H1 (cell line): ENCODE results near the gene TOR1AIP1. TPM values are rescaled to one million over a fixed set of nuclear protein-coding genes. Genes with fewer than 3 reads are reported as not detected.

ENCODE experiments used
- CTCF ChIA-PET: fragments of 300-600 bp; sonication (Branson Sonifier 250); formaldehyde crosslinking; loops from one replicate; lab custom pipeline; 2021; ENCODE audit not compliant: partially characterized antibody; lab: Charles Lee
- POLR2A ChIA-PET: fragments of 300-600 bp; sonication (Branson Sonifier 250); formaldehyde crosslinking; loops from one replicate; lab custom pipeline; 2021; ENCODE audit warnings: inconsistent platforms; ENCODE audit not compliant: partially characterized antibody; lab: Charles Lee
- DNase-seq, 2 experiments: peaks; one replicate each; pipeline versions ENCODE4 v3.0.0 to v3.0.0-alpha.2; 2010 to 2022; ENCODE audit warnings: low spot score in 2 of 2, low read depth in 1 of 2, mixed read lengths in 1 of 2
- FAIRE-seq: peaks from 2 replicates; lab custom pipeline; 2011; peaks lifted over from hg19 to GRCh38; lab: Jason Lieb, UNC
- H2AFZ ChIP-seq: 2 replicates; pipeline ENCODE4 v1.8.1; 2012; ENCODE audit warnings: low read length, inconsistent platforms
- H2AK5ac ChIP-seq: 2 replicates; pipeline ENCODE4 v1.6.1; 2013; ENCODE audit warnings: low read depth, low read length
- H2BK120ac ChIP-seq: replicated peaks from 2 replicates; pipeline ENCODE3; 2013; ENCODE audit warnings: low read depth, low read length, inconsistent platforms
- H2BK12ac ChIP-seq: 2 replicates; pipeline ENCODE4 v1.6.1; 2013; ENCODE audit warnings: low read depth, low read length
- H2BK15ac ChIP-seq: 2 replicates; pipeline ENCODE4 v1.6.1; 2013; ENCODE audit warnings: low read length
- H2BK20ac ChIP-seq: 2 replicates; pipeline ENCODE4 v1.6.1; 2013; ENCODE audit warnings: low read length
- H2BK5ac ChIP-seq: 2 replicates; pipeline ENCODE4 v1.6.1; 2013; ENCODE audit warnings: low read depth, low read length
- H3K14ac ChIP-seq: 2 replicates; pipeline ENCODE4 v1.6.1; 2013; ENCODE audit warnings: inconsistent platforms; ENCODE audit not compliant: insufficient read length
- H3K18ac ChIP-seq: 2 replicates; pipeline ENCODE4 v1.6.1; 2013; ENCODE audit warnings: low read length; ENCODE audit errors: extremely low read depth
- H3K23ac ChIP-seq: 2 replicates; pipeline ENCODE4 v1.6.1; 2013; ENCODE audit warnings: inconsistent platforms; ENCODE audit not compliant: insufficient read length
- H3K23me2 ChIP-seq: 2 replicates; pipeline ENCODE4 v1.6.1; 2013; ENCODE audit warnings: low read depth, low read length
- H3K27ac ChIP-seq: 2 replicates; pipeline ENCODE4 v1.6.1; 2011; ENCODE audit warnings: low read depth, low read length, inconsistent platforms
- H3K27me3 ChIP-seq, 4 experiments: replicated peaks in 1 of 4; 1 replicate in 1 of 4; 2 replicates in 3 of 4; pipeline versions ENCODE4 v1.6.1 to v1.8.1; 2011 to 2013; ENCODE audit warnings: low read length in 3 of 4, mild to moderate bottlenecking in 3 of 4, inconsistent platforms in 2 of 4, mixed read lengths in 2 of 4, moderate library complexity in 1 of 4; ENCODE audit not compliant: control insufficient read depth in 3 of 4, insufficient read depth in 3 of 4; ENCODE audit errors: extremely low read depth in 1 of 4
- H3K36me3 ChIP-seq, 4 experiments: 2 replicates each; pipeline versions ENCODE4 v1.6.1 to v1.8.1; 2011 to 2013; ENCODE audit warnings: mild to moderate bottlenecking in 4 of 4, low read length in 3 of 4, moderate library complexity in 2 of 4, control low read depth in 1 of 4, inconsistent platforms in 1 of 4; ENCODE audit not compliant: insufficient read depth in 4 of 4, control insufficient read depth in 2 of 4
- H3K4ac ChIP-seq: replicated peaks from 2 replicates; pipeline ENCODE3; 2013; ENCODE audit warnings: low read length, low read depth, mixed read lengths, inconsistent platforms; ENCODE audit not compliant: insufficient read length
- H3K4me1 ChIP-seq, 4 experiments: replicated peaks in 1 of 4; 1 replicate in 1 of 4; 2 replicates in 3 of 4; pipeline versions ENCODE4 v1.6.1 to v1.8.1; 2011 to 2013; ENCODE audit warnings: low read length in 3 of 4, inconsistent platforms in 2 of 4, mixed read lengths in 1 of 4; ENCODE audit not compliant: insufficient read depth in 4 of 4, control insufficient read depth in 3 of 4
- H3K4me2 ChIP-seq, 2 experiments: 2 replicates each; pipeline versions ENCODE4 v1.6.1 to v1.8.1; 2011 to 2013; ENCODE audit warnings: low read depth in 2 of 2, low read length in 2 of 2, control low read depth in 1 of 2, inconsistent platforms in 1 of 2, mild to moderate bottlenecking in 1 of 2; ENCODE audit not compliant: insufficient read depth in 1 of 2
- H3K4me3 ChIP-seq, 4 experiments: fragments of 200-600, 300-600 bp in 1 of 4; sonication (generic), shearing (Covaris generic), sonication (Bioruptor Twin) in 1 of 4; 2 replicates each; pipeline versions ENCODE4 v1.5.1 to v1.8.1; 2011 to 2016; ENCODE audit warnings: low read length in 4 of 4, low read depth in 3 of 4, control low read depth in 2 of 4, inconsistent platforms in 2 of 4, mild to moderate bottlenecking in 2 of 4, mixed read lengths in 1 of 4, moderate library complexity in 1 of 4; ENCODE audit not compliant: insufficient read depth in 2 of 4; ENCODE audit errors: extremely low read depth in 1 of 4
- H3K56ac ChIP-seq: replicated peaks from 2 replicates; pipeline ENCODE3; 2013; ENCODE audit warnings: low read depth, mild to moderate bottlenecking, mixed read lengths, low read length, inconsistent platforms; ENCODE audit not compliant: insufficient read length
- H3K79me1 ChIP-seq: 2 replicates; pipeline ENCODE4 v1.6.1; 2013; ENCODE audit warnings: low read depth, low read length, control low read depth
- H3K79me2 ChIP-seq, 2 experiments: 2 replicates each; pipeline versions ENCODE4 v1.6.1 to v1.8.1; 2012 to 2013; ENCODE audit warnings: low read length in 2 of 2, mild to moderate bottlenecking in 2 of 2, inconsistent platforms in 1 of 2; ENCODE audit not compliant: insufficient read depth in 2 of 2, control insufficient read depth in 1 of 2
- H3K9ac ChIP-seq, 4 experiments: replicated peaks in 1 of 4; 1 replicate in 1 of 4; 2 replicates in 3 of 4; pipeline versions ENCODE4 v1.6.1 to v1.8.1; 2011 to 2013; ENCODE audit warnings: low read depth in 3 of 4, low read length in 3 of 4, control low read depth in 2 of 4, mild to moderate bottlenecking in 2 of 4, moderate library complexity in 2 of 4, inconsistent platforms in 1 of 4; ENCODE audit errors: extremely low read depth in 1 of 4
- H3K9me3 ChIP-seq, 2 experiments: 2 replicates each; pipeline versions ENCODE4 v1.6.1 to v1.8.1; 2012 to 2013; ENCODE audit warnings: mild to moderate bottlenecking in 2 of 2, moderate library complexity in 2 of 2, control low read depth in 1 of 2, inconsistent platforms in 1 of 2, low read depth in 1 of 2, low read length in 1 of 2, mixed read lengths in 1 of 2; ENCODE audit not compliant: insufficient read depth in 2 of 2
- H4K20me1 ChIP-seq, 2 experiments: replicated peaks in 1 of 2; 2 replicates each; pipeline versions ENCODE3 to v1.8.1; 2011 to 2013; ENCODE audit warnings: inconsistent platforms in 2 of 2, low read length in 2 of 2, mild to moderate bottlenecking in 1 of 2; ENCODE audit not compliant: insufficient read depth in 2 of 2, control insufficient read depth in 1 of 2
- H4K5ac ChIP-seq: 2 replicates; pipeline ENCODE4 v1.6.1; 2013; ENCODE audit warnings: low read length, low read depth, mixed read lengths, inconsistent platforms; ENCODE audit not compliant: insufficient read length
- H4K8ac ChIP-seq: 2 replicates; pipeline ENCODE4 v1.8.0; 2013; ENCODE audit warnings: mild to moderate bottlenecking, moderate library complexity, low read length, inconsistent platforms; ENCODE audit not compliant: insufficient read depth; ENCODE audit errors: extremely low read depth
- H4K91ac ChIP-seq: replicated peaks from 2 replicates; pipeline ENCODE3; 2013; ENCODE audit warnings: low read length, mixed read lengths, inconsistent platforms; ENCODE audit not compliant: insufficient read length
- CBX8 ChIP-seq: fragments of 300-800, 300-1000 bp; sonication (generic); IDR thresholded peaks from 2 replicates; pipeline ENCODE4 v1.7.1; 2016; ENCODE audit warnings: low read depth, low read length, borderline replicate concordance
- CHD1 ChIP-seq: IDR thresholded peaks from 2 replicates; pipeline ENCODE4 v1.6.1; 2012; ENCODE audit warnings: low read depth, low read length, improper control_type of control experiment
- FOSL1 ChIP-seq: IDR thresholded peaks from 2 replicates; pipeline ENCODE4 v1.6.1; 2011; ENCODE audit warnings: mild to moderate bottlenecking, low read depth, low read length, moderate library complexity; ENCODE audit not compliant: insufficient read depth
- POLR2A ChIP-seq, 2 experiments: IDR thresholded peaks; 1 replicate in 1 of 2; 2 replicates in 1 of 2; pipeline ENCODE4 v1.6.1; 2011; ENCODE audit warnings: low read depth in 2 of 2, low read length in 2 of 2, mild to moderate bottlenecking in 2 of 2; ENCODE audit errors: control extremely low read depth in 1 of 2
- SIX5 ChIP-seq: IDR thresholded peaks from 2 replicates; pipeline ENCODE4 v1.6.1; 2011; ENCODE audit warnings: mild to moderate bottlenecking, low read depth, low read length
- TCF12 ChIP-seq: IDR thresholded peaks from 2 replicates; pipeline ENCODE4 v1.6.1; 2011; ENCODE audit warnings: low read depth, mild to moderate bottlenecking, low read length
- WGBS, 2 experiments: shearing (Covaris generic) in 1 of 2; methylation state at CpG; one replicate each; pipeline versions ENCODE4 v1.1.6 to v1.1.7; 2013 to 2015; ENCODE audit warnings: low lambda C conversion rate in 2 of 2, mixed read lengths in 2 of 2, inconsistent platforms in 1 of 2, low coverage in 1 of 2, missing lambda C conversion rate in 1 of 2; ENCODE audit not compliant: insufficient replicate concordance in 2 of 2, insufficient coverage in 1 of 2, insufficient read length in 1 of 2; ENCODE audit errors: extremely low coverage in 1 of 2, missing lambda C conversion rate in 1 of 2; 5-methylcytosine and 5-hydroxymethylcytosine counted together
- polyA plus RNA-seq, 7 experiments: library from polyadenylated mRNA; depleted of rRNA in 3 of 7; stranded (reverse) in 5 of 7; unstranded in 2 of 7; fragments of >200 nt in 5 of 7; fragments of 200-250 nt in 2 of 7; gene quantifications; 1 replicate in 5 of 7; 2 replicates in 1 of 7; 4 replicates in 1 of 7; pipeline versions ENCODE4 v1.2.1 to v1.2.3, GENCODE V29; 2011 to 2013; ENCODE audit warnings: missing spikeins in 2 of 7, mixed read lengths in 2 of 7
- total RNA-seq: library from RNA; stranded (reverse); fragmentation: NEBNext Ultra II Directional; extraction: Animal tissue kit (Norgen Biotek cat#: 25700); gene quantifications from 2 replicates; pipeline ENCODE4 v1.2.1, GENCODE V29; 2021

TOR1AIP1 gene
- total and polyA plus RNA-seq, 2 of the 8 experiments (the other 6 are each of a cell fraction or from before 2014, with no cell fraction given): 5.7 to 22.8 TPM

- DNase-seq: no peak
- no peak overlapping the region for H3K9ac ChIP-seq
- H2BK120ac ChIP-seq: no peak overlapping the region
- ChIA-PET CTCF (interaction anchor here (0.9 to 1.4 kb wide), 2 partner anchors 96 to 101 kb away, joined by 3 to 4 read pairs; no protein-coding TSS in a partner anchor), POLR2A (no interaction called here)
- H3K79me2 ChIP-seq: no peaks in the 10 kb centered on the region
- H3K4me1 ChIP-seq: no peaks in the 10 kb centered on the region
- H3K4me2 ChIP-seq: no peak overlapping the region
- H3K23ac ChIP-seq: no peak overlapping the region
- H2BK20ac ChIP-seq: no peak overlapping the region
- H3K27ac ChIP-seq: no peak overlapping the region
- H3K4me3 ChIP-seq: no peak overlapping the region
- no peak overlapping the region for H3K56ac ChIP-seq
- H3K14ac ChIP-seq: no peak overlapping the region
- no peak for FAIRE-seq
- H4K20me1 ChIP-seq: peaks cover 0 to 1% of the 10 kb centered on the region in 2 experiments
- H2AK5ac ChIP-seq: no peak overlapping the region
- no peaks in the 10 kb centered on the region for H3K27me3 ChIP-seq
- no peak overlapping the region for H3K18ac ChIP-seq
- H4K8ac ChIP-seq: no peak overlapping the region
- no peak overlapping the region for H3K4ac ChIP-seq
- H4K91ac ChIP-seq: no peak overlapping the region
- H4K5ac ChIP-seq: no peak overlapping the region
- no peak overlapping the region for H2AFZ ChIP-seq
- no peaks in the 10 kb centered on the region for H3K79me1 ChIP-seq
- H3K36me3 ChIP-seq: peaks cover 0 to 5% (median 2%) of the 10 kb centered on the region in 4 experiments; a peak in 4 of 8 replicates
- H2BK15ac ChIP-seq: no peak overlapping the region
- H2BK5ac ChIP-seq: no peak overlapping the region
- WGBS, 2 experiments: 81% methylated on average over 1 of the region's 1 CpG; no CpG with 5 or more reads in 1 of the 2 experiments
- no peak overlapping the region for H2BK12ac ChIP-seq
- no peaks in the 10 kb centered on the region for H3K9me3 ChIP-seq
- no peaks in the 10 kb centered on the region for H3K23me2 ChIP-seq
- TF ChIP-seq FOSL1 (no peak), CBX8 (no peak), POLR2A (IDR thresholded peaks at IDR 0.05; ENCODE audit: control extremely low read depth in 1 of 2, low read depth in 2 of 2, low read length in 2 of 2) (no peak), TCF12 (no peak), SIX5 (no peak), CHD1 (no peak)
Observed at GRCh38 chr1:179910934-179911333, 28.8 kb downstream of the TOR1AIP1 start.
